GM12865 (cell line): ENCODE results near the gene PDP2.

Source experiments
- DNase-seq: peaks from one replicate; pipeline ENCODE4 v3.0.0; 2010; ENCODE audit warnings: low read depth
- H3K4me3 ChIP-seq: 2 replicates; pipeline ENCODE4 v1.5.1; 2011; ENCODE audit warnings: mild to moderate bottlenecking, low read depth, low read length, control low read depth
- TF ChIP-seq, protein P1 (sequence below): IDR thresholded peaks from 2 replicates; pipeline ENCODE4 v1.5.1; 2011; ENCODE audit warnings: low read length, control low read depth, low read depth, inconsistent platforms; ENCODE audit not compliant: insufficient read depth; ENCODE audit errors: missing control alignments

The PDP2 gene

DNA sequence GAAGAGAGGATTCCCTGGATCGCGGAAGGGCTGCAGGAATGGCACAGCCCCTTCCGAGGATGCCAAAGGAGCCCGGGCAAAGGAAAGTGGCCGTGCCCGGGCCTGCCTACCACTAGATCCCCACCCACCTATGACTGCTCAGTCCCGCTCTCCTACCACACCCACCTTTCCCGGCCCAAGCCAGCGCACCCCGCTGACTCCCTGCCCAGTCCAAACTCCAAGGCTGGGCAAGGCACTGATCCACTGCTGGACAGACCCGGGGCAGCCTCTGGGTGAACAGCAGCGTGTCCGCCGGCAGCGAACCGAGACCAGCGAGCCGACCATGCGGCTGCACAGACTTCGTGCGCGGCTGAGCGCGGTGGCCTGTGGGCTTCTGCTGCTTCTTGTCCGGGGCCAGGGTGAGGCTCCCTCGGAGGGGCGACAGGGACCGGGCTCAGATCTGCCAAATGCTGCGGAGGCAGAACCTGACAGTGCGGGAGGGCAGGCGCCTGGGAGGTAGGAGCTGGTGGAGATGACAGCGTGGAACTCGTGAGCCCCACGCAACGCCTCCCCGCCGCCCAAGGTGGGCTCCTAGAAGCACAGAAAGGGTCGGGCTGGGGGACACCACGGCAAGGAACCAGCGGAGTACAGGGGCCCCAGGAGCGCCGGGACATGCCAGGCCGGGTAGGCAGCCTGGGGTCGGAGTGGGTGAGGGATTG, 55.1 kb downstream of the PDP2 start, which contains the start of gene CES2:
Gene CES2 (plus strand): TSS at position 203 of the 698 bp plus-strand sequence. CDS start 120 bp downstream, at position 323.
- peak within 1 kb of the TSS; percentile 95 for H3K4me3 ChIP-seq
- no peak for DNase-seq

DNA sequence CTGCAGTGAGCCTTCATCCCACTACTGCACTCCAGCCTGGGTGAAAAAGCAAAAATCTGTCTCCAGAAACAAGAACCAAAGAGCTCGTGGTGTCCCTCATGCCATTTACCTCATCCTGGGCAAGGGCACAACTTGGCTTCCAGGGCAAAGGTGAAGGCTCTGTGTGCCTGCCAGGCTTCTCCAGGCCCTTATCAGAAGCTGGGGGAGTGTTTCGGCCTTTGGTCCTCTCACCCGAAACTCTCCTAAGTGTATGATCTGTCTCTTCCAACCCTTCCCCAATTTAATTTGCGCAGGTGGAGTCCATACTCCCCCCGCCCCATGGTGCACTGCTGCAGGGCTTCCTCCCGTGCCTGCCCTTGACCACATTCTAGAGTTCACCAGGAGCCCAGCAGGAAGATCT, 56.1 kb downstream of the PDP2 start:
- TF ChIP-seq, protein P1, sequence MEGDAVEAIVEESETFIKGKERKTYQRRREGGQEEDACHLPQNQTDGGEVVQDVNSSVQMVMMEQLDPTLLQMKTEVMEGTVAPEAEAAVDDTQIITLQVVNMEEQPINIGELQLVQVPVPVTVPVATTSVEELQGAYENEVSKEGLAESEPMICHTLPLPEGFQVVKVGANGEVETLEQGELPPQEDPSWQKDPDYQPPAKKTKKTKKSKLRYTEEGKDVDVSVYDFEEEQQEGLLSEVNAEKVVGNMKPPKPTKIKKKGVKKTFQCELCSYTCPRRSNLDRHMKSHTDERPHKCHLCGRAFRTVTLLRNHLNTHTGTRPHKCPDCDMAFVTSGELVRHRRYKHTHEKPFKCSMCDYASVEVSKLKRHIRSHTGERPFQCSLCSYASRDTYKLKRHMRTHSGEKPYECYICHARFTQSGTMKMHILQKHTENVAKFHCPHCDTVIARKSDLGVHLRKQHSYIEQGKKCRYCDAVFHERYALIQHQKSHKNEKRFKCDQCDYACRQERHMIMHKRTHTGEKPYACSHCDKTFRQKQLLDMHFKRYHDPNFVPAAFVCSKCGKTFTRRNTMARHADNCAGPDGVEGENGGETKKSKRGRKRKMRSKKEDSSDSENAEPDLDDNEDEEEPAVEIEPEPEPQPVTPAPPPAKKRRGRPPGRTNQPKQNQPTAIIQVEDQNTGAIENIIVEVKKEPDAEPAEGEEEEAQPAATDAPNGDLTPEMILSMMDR = no peak
- no peak for DNase-seq
- no peak overlapping the region for H3K4me3 ChIP-seq

More for the DNA sequence above, 55.1 kb downstream of the PDP2 start, which contains the start of gene CES2:
- TF ChIP-seq, protein P1 = no peak

DNA sequence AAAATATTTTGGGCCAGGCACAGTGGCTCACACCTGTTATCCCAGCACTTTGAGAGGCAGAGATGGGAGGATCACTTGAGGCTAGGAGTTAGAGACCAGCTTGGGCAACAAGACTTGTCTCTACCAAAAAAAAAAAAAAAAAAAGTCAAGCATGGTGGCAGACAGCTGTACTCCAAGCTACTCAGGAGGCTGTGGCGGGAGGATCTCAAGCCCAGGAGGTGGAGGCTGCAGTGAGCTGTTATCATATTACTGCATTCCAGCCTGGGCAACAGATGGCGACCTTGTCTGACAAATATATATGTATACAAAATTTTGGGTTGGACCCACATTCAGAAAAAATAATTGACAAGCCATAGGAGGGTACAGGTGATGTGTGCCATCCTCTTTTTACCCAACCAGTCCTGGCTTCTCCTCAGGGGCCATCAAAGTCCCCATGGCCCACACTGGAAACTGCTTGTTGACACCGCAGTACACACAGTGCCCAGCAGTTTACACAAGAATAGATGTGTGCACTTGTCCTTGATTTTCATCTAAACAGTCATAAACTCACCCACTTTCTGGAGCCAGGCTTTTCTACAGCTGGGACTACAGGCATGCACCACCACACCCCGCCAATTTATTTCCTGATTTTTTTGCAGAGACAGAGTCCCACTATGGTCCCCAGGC, 56.7 kb downstream of the PDP2 start:
- no peak overlapping the region for H3K4me3 ChIP-seq
- DNase-seq = no peak
- TF ChIP-seq, protein P1 = no peak

DNA sequence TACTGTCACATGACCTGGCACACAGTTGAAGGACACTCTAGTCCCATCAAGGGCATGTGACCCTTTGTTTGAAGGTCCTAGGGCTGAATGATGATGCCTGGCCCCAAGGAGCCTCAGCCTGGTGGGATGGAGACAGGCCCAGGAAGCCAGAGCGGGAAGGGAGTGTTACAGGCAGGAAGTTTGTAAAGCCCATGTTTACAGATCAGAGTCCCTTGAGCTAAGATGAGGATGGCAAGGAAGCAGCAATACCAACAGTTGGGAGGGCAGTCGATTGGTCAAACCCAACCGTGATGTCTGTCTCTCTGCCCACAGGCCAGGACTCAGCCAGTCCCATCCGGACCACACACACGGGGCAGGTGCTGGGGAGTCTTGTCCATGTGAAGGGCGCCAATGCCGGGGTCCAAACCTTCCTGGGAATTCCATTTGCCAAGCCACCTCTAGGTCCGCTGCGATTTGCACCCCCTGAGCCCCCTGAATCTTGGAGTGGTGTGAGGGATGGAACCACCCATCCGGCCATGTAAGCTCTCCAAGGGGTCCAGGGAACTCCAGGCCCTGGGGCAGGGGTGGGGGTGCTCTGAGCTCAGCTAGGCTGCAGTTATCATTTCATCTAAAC, 57.5 kb downstream of the PDP2 start:
- DNase-seq = no peak
- no peak overlapping the region for H3K4me3 ChIP-seq
- TF ChIP-seq, protein P1 = no peak

DNA sequence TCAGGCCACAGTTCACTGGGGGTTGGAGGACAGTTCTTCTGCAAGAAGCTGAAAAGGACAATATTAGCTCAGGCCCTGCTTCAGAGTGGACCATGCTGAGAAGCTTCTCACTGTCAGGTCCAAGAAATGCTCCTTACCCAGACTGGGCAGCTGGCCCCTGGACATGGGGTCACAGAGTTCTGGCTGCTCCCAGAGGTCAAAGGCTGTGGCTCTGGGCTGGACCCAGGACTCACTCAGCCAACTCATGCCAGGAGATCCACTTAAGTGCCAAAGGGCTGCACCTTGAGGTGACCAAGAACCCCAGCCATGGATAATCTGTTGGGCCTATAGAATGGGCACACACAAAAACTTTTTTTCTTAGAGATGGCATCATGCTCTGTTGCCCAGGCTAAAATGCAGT, 59.1 kb downstream of the PDP2 start:
- TF ChIP-seq, protein P1 = no peak
- no peak overlapping the region for H3K4me3 ChIP-seq
- DNase-seq = no peak

DNA sequence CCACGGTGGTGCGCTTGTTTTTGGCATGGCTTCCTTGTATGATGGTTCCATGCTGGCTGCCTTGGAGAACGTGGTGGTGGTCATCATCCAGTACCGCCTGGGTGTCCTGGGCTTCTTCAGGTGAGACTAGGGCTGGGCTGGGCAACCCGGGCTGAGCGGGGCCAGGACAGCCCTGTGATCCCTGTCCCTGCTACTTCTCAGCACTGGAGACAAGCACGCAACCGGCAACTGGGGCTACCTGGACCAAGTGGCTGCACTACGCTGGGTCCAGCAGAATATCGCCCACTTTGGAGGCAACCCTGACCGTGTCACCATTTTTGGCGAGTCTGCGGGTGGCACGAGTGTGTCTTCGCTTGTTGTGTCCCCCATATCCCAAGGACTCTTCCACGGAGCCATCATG, 59.9 kb downstream of the PDP2 start:
- TF ChIP-seq, protein P1 = no peak
- DNase-seq = no peak
- no peak overlapping the region for H3K4me3 ChIP-seq
